K562 (cell line): Measurements from ENCODE around the gene EIF4G2. TPM values are rescaled to one million over a fixed set of nuclear protein-coding genes. Genes with fewer than 3 reads are reported as not detected.

ENCODE experiments used
- ATAC-seq: fragments of 200-7000 bp; cut with Tn5 transposase; 3 replicates; pipeline ENCODE4 v1.9.1; 2020; ENCODE audit warnings: moderate library complexity
- BruUV-seq: library from RNA; stranded (reverse); fragments of 400-500 nt; replicated peaks from 2 replicates; lab custom pipeline; 2021; lab: Mats Ljungman, UMichigan
- CTCF ChIA-PET: fragments of 300-600 bp; formaldehyde crosslinking; extraction: SDS; loops from one replicate; lab custom pipeline; 2021; ENCODE audit warnings: low intra/inter-chr PET ratio; lab: Yijun Ruan, JAX
- POLR2A ChIA-PET: fragments of 300-600, 350-650 bp; sonication (Branson Sonifier 250); formaldehyde crosslinking; extraction: SDS; loops from one replicate; lab custom pipeline; 2021; ENCODE audit warnings: antibody characterized with exemption, inconsistent platforms; lab: Yijun Ruan, JAX
- DNase-seq, 4 experiments: peaks; one replicate each; pipeline versions ENCODE4 v3.0.0 to v3.0.0-alpha.2; 2011 to 2018; ENCODE audit warnings: low spot score in 3 of 4, mixed read lengths in 3 of 4; ENCODE audit errors: extremely low read depth in 1 of 4
- FAIRE-seq: peaks from 2 replicates; lab custom pipeline; 2011; peaks lifted over from hg19 to GRCh38; lab: Jason Lieb, UNC
- H2AFZ ChIP-seq: 2 replicates; pipeline ENCODE4 v1.6.0; 2011; ENCODE audit warnings: low read depth, low read length, control low read depth, inconsistent platforms
- H3K27ac ChIP-seq: fragments of 200-600 bp; 3 replicates; pipeline ENCODE4 v1.8.0; 2011; ENCODE audit warnings: low read depth, mild to moderate bottlenecking, control low read depth, inconsistent platforms, low read length, moderate library complexity, mixed read lengths; ENCODE audit errors: extremely low read depth
- H3K27me3 ChIP-seq, 2 experiments: fragments of 300-600 bp in 1 of 2; 2 replicates in 1 of 2; 3 replicates in 1 of 2; pipeline versions ENCODE4 v1.6.0 to v1.8.0; 2011; ENCODE audit warnings: inconsistent platforms in 2 of 2, low read length in 2 of 2, mild to moderate bottlenecking in 1 of 2, mixed read lengths in 1 of 2, moderate library complexity in 1 of 2; ENCODE audit not compliant: control insufficient read depth in 2 of 2, insufficient read depth in 2 of 2
- H3K36me3 ChIP-seq: fragments of 300-600 bp; 3 replicates; pipeline ENCODE4 v1.8.0; 2011; ENCODE audit warnings: mild to moderate bottlenecking, low read length, inconsistent platforms; ENCODE audit not compliant: control insufficient read depth, insufficient read depth
- H3K4me1 ChIP-seq, 2 experiments: fragments of 200-600 bp in 1 of 2; replicated peaks in 1 of 2; 2 replicates in 1 of 2; 3 replicates in 1 of 2; pipeline versions ENCODE4 v1.5.1 to v1.8.0; 2011; ENCODE audit warnings: inconsistent platforms in 2 of 2, low read length in 2 of 2, mild to moderate bottlenecking in 1 of 2, mixed read lengths in 1 of 2, moderate library complexity in 1 of 2; ENCODE audit not compliant: control insufficient read depth in 2 of 2, insufficient read depth in 2 of 2
- H3K4me2 ChIP-seq: 2 replicates; pipeline ENCODE4 v1.6.1; 2011; ENCODE audit warnings: low read length, control low read depth, inconsistent platforms, mixed read lengths; ENCODE audit not compliant: insufficient read depth
- H3K4me3 ChIP-seq: fragments of 200-600 bp; sonication (generic), shearing (Covaris generic); 2 replicates; pipeline ENCODE4 v1.5.1; 2016; ENCODE audit warnings: control low read depth, inconsistent platforms
- H3K79me2 ChIP-seq: fragments of 200-600 bp; 3 replicates; pipeline ENCODE4 v1.8.0; 2011; ENCODE audit warnings: low read length, inconsistent platforms; ENCODE audit not compliant: control insufficient read depth, insufficient read depth
- H3K9ac ChIP-seq, 2 experiments: 2 replicates each; pipeline versions ENCODE4 v1.6.0 to v1.6.1; 2011; ENCODE audit warnings: low read depth in 2 of 2, low read length in 2 of 2, control low read depth in 1 of 2, inconsistent platforms in 1 of 2, mild to moderate bottlenecking in 1 of 2, mixed read lengths in 1 of 2; ENCODE audit not compliant: insufficient read depth in 1 of 2
- H3K9me1 ChIP-seq: one replicate; pipeline ENCODE4 v1.6.0; 2011; ENCODE audit warnings: inconsistent platforms, mild to moderate bottlenecking, low read length, moderate library complexity; ENCODE audit not compliant: control insufficient read depth, insufficient read depth
- H3K9me3 ChIP-seq: replicated peaks from 2 replicates; pipeline ENCODE4 v1.5.1; 2011; ENCODE audit warnings: low read depth, low read length, inconsistent platforms; ENCODE audit not compliant: control insufficient read depth, insufficient read depth
- H4K20me1 ChIP-seq: replicated peaks from 2 replicates; pipeline ENCODE4 v1.6.1; 2011; ENCODE audit warnings: low read length, inconsistent platforms, mixed read lengths; ENCODE audit not compliant: control insufficient read depth, insufficient read depth
- RNF219 ChIP-seq: fragments of 250-450 bp; sonication (Bioruptor Pico); IDR thresholded peaks from 2 replicates; pipeline ENCODE4 v1.5.0; 2022; ENCODE audit warnings: mild to moderate bottlenecking
- TFAP4 ChIP-seq: sonication (generic); formaldehyde crosslinking; IDR thresholded peaks from 2 replicates; pipeline ENCODE4 v1.8.0; 2022; ENCODE audit warnings: missing genetic modification reagents, mild to moderate bottlenecking, moderate library complexity, borderline replicate concordance
- TFE3 ChIP-seq: fragments of 450-650 bp; formaldehyde crosslinking; IDR thresholded peaks from 2 replicates; pipeline ENCODE4 v1.4.0; 2020; ENCODE audit warnings: mild to moderate bottlenecking, mixed read lengths
- WGBS: fragments of 100-300 bp; shearing (Covaris generic); methylation state at CpG from one replicate; pipeline ENCODE4 v1.1.6; 2016; ENCODE audit warnings: low coverage, mixed read lengths; ENCODE audit not compliant: insufficient coverage; ENCODE audit errors: missing lambda C conversion rate; 5-methylcytosine and 5-hydroxymethylcytosine counted together
- in situ Hi-C: fragments of 300-500 bp; cut with MboI; formaldehyde crosslinking; loops from 4 replicates; pipeline ENCODE4 v1.15.0; 2018; ENCODE audit warnings: inconsistent platforms, mixed read lengths
- intact Hi-C: fragments of 100-400 bp; cut with micrococcal nuclease; formaldehyde crosslinking; loops from 2 replicates; pipeline ENCODE4 v1.14.2; 2022
- polyA plus RNA-seq, 8 experiments: library from polyadenylated mRNA; depleted of rRNA in 4 of 8; stranded (reverse) in 5 of 8; unstranded in 3 of 8; fragments of >200 nt; fragmentation: Nextera tagmentation in 2 of 8; fragmentation: Illumina TruSeq in 1 of 8; extraction: Ambion mirVana in 2 of 8; extraction: Trizol in 1 of 8; gene quantifications; 2 replicates each; pipeline versions ENCODE4 v1.2.1 to v1.2.3, GENCODE V29; 2011 to 2014; ENCODE audit warnings: inconsistent platforms in 1 of 8, missing spikeins in 1 of 8
- total RNA-seq, 7 experiments: library from RNA; depleted of rRNA in 6 of 7; stranded (reverse); fragments of >200 nt in 6 of 7; fragmentation: Illumina TruSeq in 2 of 7; extraction: Trizol in 2 of 7; gene quantifications; 2 replicates each; pipeline versions ENCODE4 v1.2.1 to v1.2.3, GENCODE V29; 2011 to 2021; ENCODE audit warnings: low replicate concordance in 1 of 7

Gene EIF4G2
- total and polyA plus RNA-seq, 9 of the 15 experiments (the other 6 are each of a cell fraction or from before 2014, with no cell fraction given), result 206 to 790 (median 646) TPM

GRCh38 chr11:10785146-10785474 is 23.6 kb downstream of the EIF4G2 start:
- peaks cover under 1% of the 10 kb centered on the region; the same call in 1 of the 3 replicates for H3K36me3 ChIP-seq
- DNase-seq (no peak), ATAC-seq (no peak; the same call in 2 of the 3 replicates), FAIRE-seq (no peak)
- BruUV-seq, result no TSS peak
- H3K4me3 ChIP-seq, result no peak overlapping the region
- H2AFZ ChIP-seq, result 0 out of 2 replicates have a peak overlapping the region, but pooled peaks have one; percentile 32
- H3K27me3 ChIP-seq, result no peaks in the 10 kb centered on the region
- H3K9me1 ChIP-seq, result no peaks in the 10 kb centered on the region
- 30% methylated on average over 4 of the region's 4 CpGs for WGBS
- ChIA-PET POLR2A (interaction anchor here (0.8 to 2.2 kb wide), 6 partner anchors 9 to 24 kb away, joined by 4 to 9 read pairs (median 6); partner anchors contain the start of gene EIF4G2), CTCF (no interaction called here)
- H3K27ac ChIP-seq, result no peak overlapping the region
- TF ChIP-seq RNF219 (CRISPR knock-in tag) (no peak), TFE3 (no peak), TFAP4 (CRISPR knock-in tag) (0 out of 2 replicates have a peak, but pooled peaks have one; percentile 24)
- no peaks in the 10 kb centered on the region for H4K20me1 ChIP-seq
- in situ Hi-C loops, result loop anchor here (10.0 to 25.0 kb wide), 2 partner anchors 477 to 1000 kb away; no protein-coding TSS in a partner anchor
- no peak overlapping the region for H3K9ac ChIP-seq
- intact Hi-C loops, result no loop called here
- no peaks in the 10 kb centered on the region for H3K9me3 ChIP-seq
- H3K79me2 ChIP-seq, result no peaks in the 10 kb centered on the region
- no peaks in the 10 kb centered on the region for H3K4me1 ChIP-seq
- no peak overlapping the region for H3K4me2 ChIP-seq
